ENCODE measurements around the gene TRPV3. TPM values are rescaled to one million over a fixed set of nuclear protein-coding genes. Genes with fewer than 3 reads are reported as not detected.
"Not testable (repeated sequence)": the region's sequence is repeated elsewhere in the genome, so short reads cannot be mapped to it uniquely, and the experiment has no call there.

Gene TRPV3
- total RNA-seq, 2 experiments from 2014 or later = 0.72 to 0.77 TPM

DNA sequence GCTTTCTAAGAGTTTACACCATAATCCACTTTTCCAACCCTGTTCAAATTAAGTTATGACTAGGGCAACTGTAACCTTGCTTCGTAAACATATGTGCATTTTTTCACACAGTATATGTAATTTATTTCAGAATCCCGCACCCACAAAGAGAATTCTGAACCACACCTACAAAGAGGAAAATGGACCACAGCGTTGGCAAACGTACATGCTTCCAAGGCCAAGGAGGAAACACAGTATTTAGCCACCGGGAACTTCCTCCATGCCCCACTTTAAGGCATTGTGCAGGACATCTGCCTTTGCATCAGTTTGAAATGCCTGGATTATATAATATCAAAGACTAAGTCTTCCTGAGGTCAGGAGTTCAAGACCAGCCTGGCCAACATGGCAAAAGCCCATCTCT lies 88.1 kb downstream of the TRPV3 start:
- no peak overlapping the region for H3K4me3 Mint-ChIP-seq
- H3K27me3 Mint-ChIP-seq (ENCODE audit: low read depth) = no peaks in the 10 kb centered on the region
- H3K9me3 Mint-ChIP-seq = no peaks in the 10 kb centered on the region
- CTCF ChIA-PET = no interaction called here
- intact Hi-C loops (cut with micrococcal nuclease) = no loop called here
- H3K4me1 Mint-ChIP-seq (ENCODE audit: low read depth) = no peaks in the 10 kb centered on the region
- no peaks in the 10 kb centered on the region for H3K36me3 Mint-ChIP-seq (ENCODE audit: low read depth)
- DNase-seq = no peak
- no peak overlapping the region for H3K27ac Mint-ChIP-seq

DNA sequence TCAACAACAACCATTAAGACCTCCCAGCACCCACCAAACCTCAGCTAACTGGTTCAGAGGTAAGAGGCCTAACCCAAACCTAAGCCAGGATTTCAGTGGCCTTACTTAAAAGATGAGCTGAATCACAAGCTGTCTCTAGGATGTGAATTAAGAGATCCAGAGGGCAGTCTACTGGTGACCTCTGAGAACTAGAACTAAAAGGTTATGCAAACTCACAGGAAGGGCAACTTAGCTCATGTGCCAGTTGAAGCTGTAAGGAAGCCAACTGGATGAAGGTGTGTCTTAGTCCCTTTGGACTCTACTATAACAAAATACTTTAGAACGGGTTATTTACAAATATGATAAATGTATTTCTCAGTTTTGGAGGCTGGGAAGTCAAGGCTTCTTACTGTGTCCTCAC lies 91.3 kb downstream of the TRPV3 start:
- H3K9me3 Mint-ChIP-seq; H3K4me3 Mint-ChIP-seq; CTCF ChIA-PET; intact Hi-C loops (cut with micrococcal nuclease); H3K4me1 Mint-ChIP-seq (ENCODE audit: low read depth); H3K36me3 Mint-ChIP-seq (ENCODE audit: low read depth); DNase-seq; H3K27ac Mint-ChIP-seq; H3K27me3 Mint-ChIP-seq (ENCODE audit: low read depth): not testable (repeated sequence)

Other genes starting within 250 kb of the TRPV3 start
- gene OR3A2, start 171.5 kb downstream of the TRPV3 start, total RNA-seq = 1 to 10 TPM; 2.6 to 3.0 TPM
- gene OR1E1, start 159.4 kb downstream of the TRPV3 start, total RNA-seq = not detected
- not detected for gene OR3A3, start 146.4 kb downstream of the TRPV3 start, total RNA-seq
- not detected for gene OR1E2, start 124.0 kb downstream of the TRPV3 start, total RNA-seq
- gene SPATA22, start 86.0 kb downstream of the TRPV3 start, total RNA-seq = not detected
- gene ASPA, start 81.8 kb downstream of the TRPV3 start, total RNA-seq = under 1 TPM in 1 of 2 experiments, not detected in 1; 0.29 TPM
- gene TRPV1, start 51.6 kb upstream of the TRPV3 start, total RNA-seq = 1 to 10 TPM in 1 of 2 experiments, under 1 TPM in 1; 0.96 to 1.0 TPM
- gene SHPK, start 78.4 kb upstream of the TRPV3 start, total RNA-seq = 1 to 10 TPM; 6.9 to 7.5 TPM
- 1 to 10 TPM; 4.5 TPM for gene CTNS, start 78.9 kb upstream of the TRPV3 start, total RNA-seq
- 10 to 100 TPM; 17.7 to 19.3 TPM for gene TAX1BP3, start 110.8 kb upstream of the TRPV3 start, total RNA-seq
- gene EMC6, start 111.0 kb upstream of the TRPV3 start, total RNA-seq = 10 to 100 TPM; 41.8 to 44.0 TPM
- gene P2RX5, start 138.3 kb upstream of the TRPV3 start, total RNA-seq = 10 to 100 TPM; 45.2 to 47.4 TPM
- 10 to 100 TPM; 20.5 to 21.8 TPM for gene HASPIN, start 166.1 kb upstream of the TRPV3 start, total RNA-seq
- 10 to 100 TPM; 31.7 to 32.4 TPM for gene ITGAE, start 243.4 kb upstream of the TRPV3 start, total RNA-seq

Data from activated naive CD4-positive, alpha-beta T cell treated with anti-CD3 and anti-CD28 coated beads for 36 hours (primary cell).